ENCODE measurements around the gene ZNF717.
"Not testable (repeated sequence)": the region's sequence is repeated elsewhere in the genome, so short reads cannot be mapped to it uniquely, and the experiment has no call there.

Gene ZNF717

GRCh38 chr3:75785081-75785755, at the start of gene ZNF717:
ZNF717 (minus strand) TSS chr3:75785549; CDS start chr3:75783362, 2,187 bp downstream.
- H3K9me3 ChIP-seq; H3K4me1 ChIP-seq (ENCODE audit: control insufficient read depth in 1 of 2, insufficient read depth in 1 of 2, low read depth in 1 of 2, low read length in 1 of 2); H3K36me3 ChIP-seq; H3K27me3 ChIP-seq: not testable (repeated sequence)
- TF ChIP-seq, protein P1, sequence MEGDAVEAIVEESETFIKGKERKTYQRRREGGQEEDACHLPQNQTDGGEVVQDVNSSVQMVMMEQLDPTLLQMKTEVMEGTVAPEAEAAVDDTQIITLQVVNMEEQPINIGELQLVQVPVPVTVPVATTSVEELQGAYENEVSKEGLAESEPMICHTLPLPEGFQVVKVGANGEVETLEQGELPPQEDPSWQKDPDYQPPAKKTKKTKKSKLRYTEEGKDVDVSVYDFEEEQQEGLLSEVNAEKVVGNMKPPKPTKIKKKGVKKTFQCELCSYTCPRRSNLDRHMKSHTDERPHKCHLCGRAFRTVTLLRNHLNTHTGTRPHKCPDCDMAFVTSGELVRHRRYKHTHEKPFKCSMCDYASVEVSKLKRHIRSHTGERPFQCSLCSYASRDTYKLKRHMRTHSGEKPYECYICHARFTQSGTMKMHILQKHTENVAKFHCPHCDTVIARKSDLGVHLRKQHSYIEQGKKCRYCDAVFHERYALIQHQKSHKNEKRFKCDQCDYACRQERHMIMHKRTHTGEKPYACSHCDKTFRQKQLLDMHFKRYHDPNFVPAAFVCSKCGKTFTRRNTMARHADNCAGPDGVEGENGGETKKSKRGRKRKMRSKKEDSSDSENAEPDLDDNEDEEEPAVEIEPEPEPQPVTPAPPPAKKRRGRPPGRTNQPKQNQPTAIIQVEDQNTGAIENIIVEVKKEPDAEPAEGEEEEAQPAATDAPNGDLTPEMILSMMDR (IDR thresholded peaks at IDR 0.05): peak; percentile 12
- Histone ChIP-seq H3K27ac (peak within 1 kb of the TSS; percentile 57), H3K4me3 (ENCODE audit: low read depth in 1 of 2, low read length in 1 of 2) (peak within 1 kb of the TSS; percentile 60 to 73)

DNA sequence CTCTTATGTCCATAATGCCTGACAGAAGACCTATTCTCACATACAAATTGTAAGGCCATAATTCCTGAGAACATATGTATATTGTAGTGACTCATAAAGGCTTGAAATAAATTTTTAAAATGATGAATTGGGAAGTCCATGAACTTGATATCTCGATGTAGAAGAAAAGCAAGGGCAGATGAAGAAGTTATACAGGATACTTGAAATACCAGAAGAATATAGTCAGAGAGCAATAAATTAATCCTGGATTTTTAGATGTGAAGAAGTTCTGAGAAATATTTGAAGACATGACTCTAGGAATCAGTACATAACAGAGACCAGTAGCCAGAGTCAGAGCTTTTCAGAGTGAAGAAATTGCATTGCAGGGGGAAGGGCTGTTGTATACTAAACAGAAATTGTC, 45.7 kb upstream of the ZNF717 start:
- not testable (repeated sequence) for H3K4me3 ChIP-seq (ENCODE audit: low read depth in 1 of 2, low read length in 1 of 2); H3K36me3 ChIP-seq; H3K27me3 ChIP-seq; H3K4me1 ChIP-seq (ENCODE audit: control insufficient read depth in 1 of 2, insufficient read depth in 1 of 2, low read depth in 1 of 2, low read length in 1 of 2); H3K9me3 ChIP-seq; H3K27ac ChIP-seq

DNA sequence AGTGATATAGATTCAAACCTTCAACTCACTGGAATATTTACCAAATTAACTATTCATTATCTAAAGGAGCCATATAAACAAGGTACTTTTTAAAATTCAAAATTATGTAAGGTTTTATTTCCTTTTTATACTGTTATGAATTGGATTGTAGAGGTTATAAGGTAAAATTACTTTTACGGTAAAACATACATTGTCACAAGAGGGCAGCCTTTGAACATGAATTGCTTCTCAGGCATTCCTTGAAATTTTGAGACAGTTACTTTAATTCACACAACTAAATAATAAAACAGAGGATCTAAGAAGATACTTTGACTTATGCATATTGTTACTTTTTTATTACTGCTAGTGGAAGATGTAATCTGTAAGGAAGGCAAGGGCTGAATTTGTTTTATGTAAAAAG, 32.7 kb upstream of the ZNF717 start:
- H3K4me3 ChIP-seq (ENCODE audit: low read depth in 1 of 2, low read length in 1 of 2); H3K36me3 ChIP-seq; H3K27ac ChIP-seq; H3K4me1 ChIP-seq (ENCODE audit: control insufficient read depth in 1 of 2, insufficient read depth in 1 of 2, low read depth in 1 of 2, low read length in 1 of 2); H3K9me3 ChIP-seq; H3K27me3 ChIP-seq: not testable (repeated sequence)

DNA sequence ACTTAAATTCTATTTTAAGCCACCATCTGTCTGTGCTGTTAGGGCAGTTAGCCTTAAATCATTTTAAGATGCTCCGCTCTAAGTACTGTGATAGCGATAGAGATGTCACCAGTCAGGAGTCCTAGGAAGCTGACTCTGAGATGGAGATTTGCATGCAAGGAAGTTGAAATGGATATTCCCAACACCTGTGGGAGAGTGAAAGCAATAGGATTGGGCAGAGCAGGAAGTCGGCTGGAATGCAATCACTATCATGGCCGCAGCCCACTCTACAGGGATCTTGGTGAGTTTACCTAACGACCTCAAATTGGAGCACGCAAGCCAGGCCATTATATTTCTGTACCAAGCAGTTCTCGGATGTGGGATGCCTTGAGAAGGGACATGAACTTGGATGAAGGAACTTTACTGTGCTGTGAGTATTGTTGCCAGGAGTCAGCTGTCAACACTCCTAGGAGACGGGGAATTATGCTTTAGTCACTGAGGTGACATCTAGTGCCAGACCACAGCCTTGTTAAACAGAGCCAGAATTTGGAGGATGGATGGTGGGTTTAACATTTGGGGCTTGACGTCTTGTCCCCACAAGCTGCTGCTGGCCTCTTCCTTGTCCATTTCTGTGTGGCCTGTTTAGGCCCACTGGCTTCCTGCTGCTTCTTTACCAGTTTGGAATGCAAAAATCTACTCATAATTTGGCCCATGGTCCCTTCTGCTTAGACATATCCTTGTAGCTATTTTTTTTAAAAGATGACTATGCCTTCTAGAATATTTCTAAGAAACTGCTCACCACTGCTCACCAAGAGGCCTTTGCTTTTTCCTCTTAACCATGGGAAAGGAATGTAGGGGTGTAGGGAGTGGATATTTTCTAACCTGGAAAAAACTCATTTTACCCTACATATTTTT, 31.2 kb upstream of the ZNF717 start:
- H3K4me3 ChIP-seq (ENCODE audit: low read depth in 1 of 2, low read length in 1 of 2); H3K27ac ChIP-seq; H3K36me3 ChIP-seq; H3K9me3 ChIP-seq; H3K27me3 ChIP-seq; H3K4me1 ChIP-seq (ENCODE audit: control insufficient read depth in 1 of 2, insufficient read depth in 1 of 2, low read depth in 1 of 2, low read length in 1 of 2): not testable (repeated sequence)

DNA sequence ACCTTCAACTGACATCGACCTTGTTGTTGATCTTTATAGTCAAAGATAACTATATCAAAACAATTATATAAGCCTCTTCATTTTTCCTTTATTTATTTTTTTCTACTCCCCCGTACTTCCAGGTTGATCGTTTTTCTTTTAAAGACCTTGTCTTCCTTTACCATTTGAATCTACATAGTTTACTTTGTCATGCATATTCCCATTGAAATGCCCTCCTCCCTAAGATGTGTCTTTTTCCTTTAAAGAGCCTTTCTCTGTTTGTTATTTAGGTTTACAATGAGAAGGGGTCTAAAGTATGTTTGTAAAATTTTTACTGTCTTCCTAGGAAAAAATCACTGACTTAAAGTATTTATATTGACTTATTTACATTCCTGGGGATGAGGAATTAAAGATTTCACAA, 29.4 kb upstream of the ZNF717 start:
- Histone ChIP-seq H3K4me1 (ENCODE audit: control insufficient read depth in 1 of 2, insufficient read depth in 1 of 2, low read depth in 1 of 2, low read length in 1 of 2) (no peaks in the 10 kb centered on the region), H3K27me3 (no peaks in the 10 kb centered on the region), H3K27ac (no peak overlapping the region), H3K9me3 (no peaks in the 10 kb centered on the region), H3K4me3 (ENCODE audit: low read depth in 1 of 2, low read length in 1 of 2) (no peak overlapping the region), H3K36me3 (no peaks in the 10 kb centered on the region)
- TF ChIP-seq, protein P1 (IDR thresholded peaks at IDR 0.05): no peak

DNA sequence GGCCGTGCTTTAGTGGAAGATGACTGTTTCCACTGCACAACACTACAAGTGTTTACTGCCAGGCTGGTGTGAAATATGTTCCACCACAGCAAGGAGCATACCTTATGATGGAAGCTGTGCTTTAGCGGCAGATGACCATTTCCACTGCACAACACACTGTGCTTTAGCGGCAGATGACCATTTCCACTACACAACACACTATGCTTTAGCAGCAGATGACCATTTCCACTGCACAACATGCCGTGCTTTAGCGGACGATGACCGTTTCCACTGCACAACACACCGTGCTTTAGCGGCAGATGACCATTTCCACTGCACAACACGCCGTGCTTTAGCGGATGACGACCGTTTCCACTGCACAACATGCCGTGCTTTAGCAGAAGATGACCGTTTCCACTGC, 2.8 kb downstream of the ZNF717 start:
- Histone ChIP-seq H3K27ac (no peak overlapping the region), H3K4me1 (ENCODE audit: control insufficient read depth in 1 of 2, insufficient read depth in 1 of 2, low read depth in 1 of 2, low read length in 1 of 2) (peaks cover 2 to 5% of the 10 kb centered on the region in 2 experiments), H3K9me3 (no peaks in the 10 kb centered on the region), H3K36me3 (no peaks in the 10 kb centered on the region), H3K4me3 (ENCODE audit: low read depth in 1 of 2, low read length in 1 of 2) (no peak overlapping the region), H3K27me3 (no peaks in the 10 kb centered on the region)
- TF ChIP-seq, protein P1 (IDR thresholded peaks at IDR 0.05): no peak

Measured in neutrophil (primary cell).